GM19397 (cell line): ENCODE results near the gene HK1.
"Not testable (repeated sequence)": the region's sequence is repeated elsewhere in the genome, so short reads cannot be mapped to it uniquely, and the experiment has no call there.

Experiments
- ATAC-seq: cut with Tn5 transposase; IDR thresholded peaks from one replicate; pipeline ENCODE4 v1.9.1; 2021; ENCODE audit warnings: mild to moderate bottlenecking, moderate library complexity; ENCODE audit not compliant: unreplicated experiment

The HK1 gene

DNA sequence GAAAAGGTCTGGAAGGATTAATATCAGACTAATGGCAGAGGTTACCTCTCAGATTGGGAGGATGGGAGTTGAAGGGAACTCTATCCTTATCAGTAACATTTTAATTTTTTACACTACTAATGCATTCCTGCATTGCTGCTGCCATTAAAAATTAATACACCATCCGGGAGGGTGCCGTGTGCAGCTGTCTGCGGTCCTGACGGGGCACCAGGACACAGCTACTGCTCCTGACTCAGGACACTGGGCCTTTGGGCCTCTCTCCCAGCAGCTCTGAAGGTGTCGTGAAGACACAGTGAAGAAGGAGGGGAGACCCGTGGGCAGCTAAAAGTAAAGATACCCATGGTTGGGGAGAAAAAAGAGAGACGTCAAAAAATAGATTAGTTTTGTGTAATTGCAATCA is 23.4 kb upstream of the HK1 start:
- no peak for ATAC-seq

DNA sequence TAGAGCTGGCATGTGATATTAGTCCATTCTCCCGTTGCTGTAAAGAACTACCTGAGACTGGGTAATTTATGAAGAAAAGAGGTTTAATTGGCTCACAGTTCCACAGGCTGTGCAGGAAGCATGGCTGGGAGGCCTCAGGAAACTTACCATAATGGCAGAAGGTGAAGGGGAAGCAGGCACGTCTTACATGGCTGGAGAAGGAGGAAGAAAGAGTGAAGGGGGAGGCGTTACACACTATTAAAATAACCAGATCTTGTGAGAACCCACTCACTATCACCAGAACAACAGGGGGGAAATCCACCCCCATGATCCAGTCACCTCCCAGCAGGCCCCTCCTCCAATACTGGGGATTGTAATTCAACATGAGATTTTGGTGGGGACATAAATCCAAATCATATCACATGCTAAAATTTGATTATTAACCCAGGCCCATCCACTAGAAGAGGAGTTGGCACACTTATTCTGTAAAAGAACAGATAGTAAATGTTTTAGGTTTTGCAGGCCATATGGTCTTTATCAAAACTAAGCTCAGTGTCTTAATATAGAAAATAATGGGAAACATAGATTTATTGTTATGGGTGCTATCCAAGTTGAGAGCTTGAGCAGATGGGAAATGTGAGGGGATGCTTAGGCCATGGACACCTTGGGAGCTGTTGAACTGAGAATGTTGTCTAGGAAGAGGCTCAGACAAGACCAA is 18.6 kb upstream of the HK1 start:
- no peak for ATAC-seq

DNA sequence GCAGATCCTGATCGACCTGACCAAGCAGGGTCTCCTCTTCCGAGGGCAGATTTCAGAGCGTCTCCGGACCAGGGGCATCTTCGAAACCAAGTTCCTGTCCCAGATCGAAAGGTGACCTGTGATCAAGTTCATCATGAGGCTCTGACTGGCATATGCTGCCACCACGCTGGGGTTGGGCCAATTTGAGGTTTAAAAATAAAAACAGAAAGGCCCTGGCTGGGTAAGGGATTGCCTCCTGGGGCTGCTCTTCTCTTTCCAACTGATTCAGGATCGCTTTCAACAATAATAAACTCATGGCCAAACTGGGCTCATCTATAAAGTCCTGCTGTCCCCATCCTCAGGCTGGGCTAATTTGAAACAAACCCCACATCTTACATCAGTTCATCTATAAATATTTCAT is 17.1 kb upstream of the HK1 start:
- ATAC-seq, result no peak

DNA sequence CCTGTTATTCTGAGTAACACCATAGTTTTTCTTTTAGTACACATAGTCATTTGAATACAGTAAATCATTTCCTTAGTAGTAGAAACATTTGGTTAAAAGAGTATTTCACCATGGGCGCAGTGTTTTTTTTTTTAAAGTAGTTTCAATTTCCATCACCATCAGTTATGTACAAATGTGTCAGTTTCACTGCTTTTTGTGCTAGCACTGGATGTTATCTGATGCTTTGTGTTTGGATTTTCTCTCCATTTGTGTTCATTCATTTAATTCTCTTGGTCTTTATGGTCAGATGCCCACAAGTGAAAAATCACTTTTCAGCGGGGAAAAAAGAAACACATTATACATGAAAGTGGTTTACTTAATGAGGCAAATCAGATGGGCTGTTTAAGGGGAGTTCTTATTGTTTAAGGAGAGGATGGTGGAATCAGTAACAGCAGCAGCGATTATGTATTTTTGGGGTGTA is 16.0 kb upstream of the HK1 start:
- no peak for ATAC-seq

- ATAC-seq, result no peak
Measured at GRCh38 chr10:69265521-69265920, 12.8 kb upstream of the HK1 start.

DNA sequence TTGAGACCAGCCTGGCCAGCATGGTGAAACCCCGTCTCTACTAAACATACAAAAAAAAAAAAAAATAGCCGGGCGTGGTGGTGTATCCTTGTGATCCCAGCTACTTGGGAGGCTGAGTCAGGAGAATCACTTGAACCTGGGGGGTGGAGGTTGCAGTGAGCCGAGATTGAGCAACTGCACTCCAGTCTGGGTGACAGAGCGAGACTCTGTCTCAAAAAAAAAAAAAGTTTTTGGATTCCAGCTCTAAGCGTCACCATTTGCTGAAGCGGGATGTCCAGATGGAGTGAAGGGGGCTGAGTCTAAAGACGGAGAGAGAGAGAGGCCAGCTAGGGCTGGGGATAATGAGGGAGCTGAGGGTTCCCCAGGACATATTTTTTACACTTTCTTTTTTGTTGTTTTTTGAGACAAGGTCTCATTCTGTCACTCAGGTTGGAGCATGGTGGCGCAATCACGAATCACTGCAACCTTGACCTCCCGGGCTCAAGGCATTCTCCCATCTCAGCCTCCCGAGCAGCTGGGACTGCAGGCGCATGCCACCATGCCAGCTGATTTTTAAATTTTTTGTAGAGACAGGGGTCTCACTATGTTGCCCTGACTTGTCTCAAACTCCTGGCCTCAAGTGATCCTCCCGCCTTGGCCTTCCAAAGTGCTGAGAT is 9.4 kb upstream of the HK1 start:
- no peak for ATAC-seq

DNA sequence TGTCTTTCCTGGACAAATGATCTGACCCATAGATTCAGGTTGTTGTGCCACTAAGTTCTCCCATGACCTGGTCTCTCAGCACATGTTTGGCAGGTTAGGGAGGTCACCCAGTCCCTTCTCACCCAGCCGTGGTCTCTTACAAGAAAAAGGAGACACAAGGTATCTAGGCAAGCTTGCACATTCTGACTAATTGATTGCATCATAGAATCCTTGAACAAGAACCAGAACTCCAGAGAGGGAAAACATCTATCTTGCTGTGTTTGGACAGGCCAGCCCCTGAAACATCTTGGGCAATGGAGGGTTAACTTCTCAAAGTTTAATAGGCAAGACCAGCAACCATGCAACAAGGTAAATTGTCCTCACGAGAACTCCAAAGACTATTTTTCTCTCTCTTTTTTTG is 8.5 kb upstream of the HK1 start:
- ATAC-seq, result no peak

- ATAC-seq, result no peak
Measured at GRCh38 chr10:69270990-69271389, 7.3 kb upstream of the HK1 start.

DNA sequence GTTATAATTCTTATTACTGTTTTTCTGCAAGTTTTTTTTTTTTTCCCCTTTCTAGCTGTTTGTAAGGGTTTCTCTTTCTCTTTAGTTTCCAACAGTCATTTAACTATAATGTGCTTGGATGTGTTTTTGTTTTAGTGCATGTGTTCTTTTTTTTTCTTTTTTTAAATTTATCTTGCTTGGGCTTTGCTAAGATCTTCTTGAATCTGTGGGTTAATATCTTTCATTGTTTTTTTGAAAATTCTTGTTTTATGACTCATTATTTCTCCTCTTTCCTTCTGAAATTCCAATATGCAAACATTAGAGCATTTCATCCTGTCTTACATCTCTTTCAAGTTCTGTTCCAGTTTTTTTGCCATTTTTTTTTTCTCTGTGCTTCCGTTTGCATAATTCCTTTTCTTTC is 5.7 kb upstream of the HK1 start:
- ATAC-seq, result no peak

- no peak for ATAC-seq
Measured at GRCh38 chr10:69275444-69275843, 2.9 kb upstream of the HK1 start.

DNA sequence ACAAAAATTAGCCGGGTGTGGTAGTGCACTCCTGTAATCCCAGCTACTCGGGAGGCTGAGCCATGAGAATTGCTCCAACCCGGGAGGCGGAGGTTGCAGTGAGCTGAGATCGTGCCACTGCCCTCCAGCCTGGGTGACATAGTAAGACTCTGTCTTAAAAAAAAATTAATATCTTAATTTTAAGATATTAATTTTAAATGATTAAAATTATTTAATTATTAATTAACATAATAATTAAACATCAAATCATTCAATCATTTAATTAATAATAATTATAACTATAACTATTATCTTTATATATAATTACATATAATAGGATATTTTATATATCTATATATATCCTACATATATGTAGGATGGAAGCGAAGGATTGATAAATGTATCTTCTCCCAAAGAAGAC is 1.8 kb upstream of the HK1 start:
- no peak for ATAC-seq

DNA sequence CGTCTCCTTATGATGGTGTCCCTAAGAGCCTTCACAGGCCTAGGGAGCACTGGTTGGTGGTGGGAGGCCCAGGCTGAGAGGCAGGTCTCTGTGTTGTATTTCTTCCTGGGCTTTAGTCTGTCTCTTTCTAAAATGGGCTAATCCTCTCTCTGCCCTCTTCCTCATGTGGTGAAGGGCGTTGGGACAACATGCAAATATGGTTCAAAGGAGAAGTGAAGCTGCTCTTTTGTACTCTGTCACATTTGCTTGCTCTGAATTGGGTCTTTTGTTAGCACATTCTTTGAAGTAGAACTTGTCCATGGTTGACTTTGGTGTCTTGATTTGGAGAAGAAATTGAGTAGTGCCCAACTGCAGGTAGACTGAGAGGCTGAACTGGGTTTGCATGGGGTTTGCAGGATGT is 814 bp downstream of the HK1 start:
- no peak for ATAC-seq

- ATAC-seq, result no peak
Measured at GRCh38 chr10:69281507-69282413, 3.5 kb downstream of the HK1 start.

DNA sequence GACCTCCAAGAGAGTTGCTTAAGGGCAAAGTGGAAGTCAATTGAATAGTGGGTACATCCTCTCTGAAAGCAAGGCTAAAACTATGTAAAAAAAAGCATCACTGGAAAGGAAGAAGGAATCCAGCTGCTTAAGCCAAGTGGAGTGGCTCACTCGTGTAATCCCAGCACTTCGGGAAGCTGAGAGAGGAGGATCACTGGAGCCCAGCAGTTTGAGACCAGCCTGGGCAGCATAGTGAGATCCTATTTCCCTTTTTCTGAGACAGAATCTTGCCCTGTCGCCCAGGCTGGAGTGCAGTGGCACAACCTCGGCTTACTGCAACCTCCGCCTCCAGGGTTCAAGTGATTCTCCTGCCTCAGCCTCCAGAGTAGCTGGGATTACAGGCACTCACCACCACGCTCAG is 6.1 kb downstream of the HK1 start:
- ATAC-seq, result not testable (repeated sequence)

DNA sequence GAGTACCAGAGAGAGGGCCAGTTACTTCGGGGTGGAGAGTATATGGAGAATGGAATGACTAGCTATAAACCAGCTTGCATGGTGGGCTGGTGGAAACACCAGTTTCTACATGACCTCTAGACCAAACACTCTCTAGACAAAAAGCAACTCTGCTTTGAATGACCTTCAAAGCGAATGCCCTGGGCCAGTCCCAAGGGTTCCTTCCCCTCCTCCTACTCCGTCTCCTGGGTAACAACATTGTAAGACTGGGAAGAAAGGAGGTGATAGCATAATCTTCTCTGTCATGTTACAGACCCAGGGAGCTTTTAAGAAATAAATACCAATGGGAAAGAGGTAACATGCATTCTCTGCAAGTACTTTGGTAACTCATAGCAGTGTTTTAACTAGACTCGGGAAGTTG is 7.4 kb downstream of the HK1 start:
- ATAC-seq, result no peak

- ATAC-seq, result no peak
Measured at GRCh38 chr10:69287181-69287580, 8.9 kb downstream of the HK1 start.

- no peak for ATAC-seq
Measured at GRCh38 chr10:69290993-69291392, 12.7 kb downstream of the HK1 start.

GRCh38 chr10:69292459-69292858 is 14.2 kb downstream of the HK1 start:
- ATAC-seq, result no peak

DNA sequence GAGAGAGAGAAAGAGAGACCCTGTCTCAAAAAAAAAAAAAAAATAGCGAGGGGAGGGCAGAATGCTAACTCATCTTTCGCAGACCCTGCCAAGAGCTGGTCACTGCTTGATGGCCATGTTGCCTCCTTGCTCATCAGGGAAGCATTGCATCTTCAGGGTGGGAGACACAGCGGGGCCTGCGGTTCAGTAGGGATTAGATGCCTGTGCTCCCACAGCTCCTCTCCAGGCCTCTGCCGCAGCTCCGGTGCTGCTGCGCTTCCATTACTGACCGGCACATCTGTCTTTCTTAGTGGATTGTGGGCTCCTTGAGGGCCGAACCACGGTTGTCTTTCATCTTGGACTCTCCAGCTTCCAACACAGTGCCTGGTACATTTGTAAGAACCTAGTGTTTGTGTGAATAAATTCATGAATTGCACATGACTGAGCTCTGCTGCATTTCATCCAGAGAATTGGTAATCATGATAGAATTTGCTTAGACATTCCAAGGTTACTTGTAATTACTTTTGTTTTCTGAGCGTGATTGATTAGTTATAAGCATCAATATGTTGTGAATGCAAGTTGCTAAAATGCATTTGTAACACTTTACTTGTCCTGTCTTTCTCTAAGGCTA is 16.8 kb downstream of the HK1 start:
- no peak for ATAC-seq

DNA sequence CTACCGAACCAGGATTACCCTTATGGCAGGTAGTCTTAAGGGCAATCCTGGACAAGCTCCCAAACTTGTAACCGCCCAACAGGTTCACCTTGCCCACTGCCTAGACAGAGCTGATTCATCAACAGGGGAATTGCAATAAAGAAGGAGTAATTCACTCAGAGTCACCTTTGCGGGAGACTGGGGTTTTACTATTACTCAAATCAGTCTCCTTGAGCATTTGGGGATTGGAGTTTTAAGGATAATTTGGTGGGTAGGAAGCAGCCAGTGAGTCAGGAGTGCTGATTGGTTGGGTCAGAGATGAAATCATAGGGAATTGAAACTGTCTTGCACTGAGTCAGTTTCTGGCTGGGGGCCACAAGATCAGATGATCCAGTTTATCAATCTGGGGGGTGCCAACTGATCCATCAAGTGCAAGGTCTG is 25.3 kb downstream of the HK1 start:
- ATAC-seq, result no peak

- ATAC-seq, result no peak
Measured at GRCh38 chr10:69306421-69306820, 28.1 kb downstream of the HK1 start.
